GM19395 (cell line): ENCODE data around the gene KDM8.

Experiments
- ATAC-seq: cut with Tn5 transposase; IDR thresholded peaks from one replicate; pipeline ENCODE4 v1.9.1; 2021; ENCODE audit warnings: mild to moderate bottlenecking, moderate library complexity; ENCODE audit not compliant: unreplicated experiment

Gene KDM8

GRCh38 chr16:27228621-27229501 lies 25.5 kb downstream of the KDM8 start:
- no peak for ATAC-seq

GRCh38 chr16:27229891-27230470 lies 26.7 kb downstream of the KDM8 start:
- ATAC-seq = no peak

- no peak for ATAC-seq
Measured at GRCh38 chr16:27230562-27231001, 27.3 kb downstream of the KDM8 start.

GRCh38 chr16:27231692-27232060 lies 28.4 kb downstream of the KDM8 start:
- ATAC-seq = no peak

GRCh38 chr16:27232061-27232900 lies 29.0 kb downstream of the KDM8 start:
- peak; percentile 65 for ATAC-seq

GRCh38 chr16:27232901-27233625 lies 29.7 kb downstream of the KDM8 start:
- ATAC-seq = no peak

- no peak for ATAC-seq
Measured at GRCh38 chr16:27233731-27234130, 30.4 kb downstream of the KDM8 start.

GRCh38 chr16:27234171-27234570 lies 30.8 kb downstream of the KDM8 start:
- no peak for ATAC-seq

GRCh38 chr16:27234603-27235002 lies 31.3 kb downstream of the KDM8 start:
- ATAC-seq = no peak

- ATAC-seq = no peak
Measured at GRCh38 chr16:27235055-27235937, 32.0 kb downstream of the KDM8 start.

- no peak for ATAC-seq
Measured at GRCh38 chr16:27235938-27236245, 32.6 kb downstream of the KDM8 start.

- ATAC-seq = no peak
Measured at GRCh38 chr16:27236635-27237218, 33.4 kb downstream of the KDM8 start.

- ATAC-seq = peak; percentile 72
Measured at GRCh38 chr16:27237219-27238015, 34.1 kb downstream of the KDM8 start.

GRCh38 chr16:27238016-27238587 lies 34.8 kb downstream of the KDM8 start:
- ATAC-seq = peak; percentile 16

- ATAC-seq = no peak
Measured at GRCh38 chr16:27238591-27238990, 35.3 kb downstream of the KDM8 start.

GRCh38 chr16:27239026-27239425 lies 35.7 kb downstream of the KDM8 start:
- ATAC-seq = no peak

GRCh38 chr16:27239906-27240655 lies 36.8 kb downstream of the KDM8 start:
- no peak for ATAC-seq
